ENCODE results near the gene TLCD4. TPM values are rescaled to one million over a fixed set of nuclear protein-coding genes. Genes with fewer than 3 reads are reported as not detected.
A peak's percentile ranks its signal among the peaks of the same experiment; 100 is the strongest.
"Not testable (repeated sequence)": the region's sequence is repeated elsewhere in the genome, so short reads cannot be mapped to it uniquely, and the experiment has no call there.

Gene TLCD4, protein sequence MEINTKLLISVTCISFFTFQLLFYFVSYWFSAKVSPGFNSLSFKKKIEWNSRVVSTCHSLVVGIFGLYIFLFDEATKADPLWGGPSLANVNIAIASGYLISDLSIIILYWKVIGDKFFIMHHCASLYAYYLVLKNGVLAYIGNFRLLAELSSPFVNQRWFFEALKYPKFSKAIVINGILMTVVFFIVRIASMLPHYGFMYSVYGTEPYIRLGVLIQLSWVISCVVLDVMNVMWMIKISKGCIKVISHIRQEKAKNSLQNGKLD
- 0.37 TPM for polyA plus RNA-seq (2013, experiment 1 of 2; ENCODE audit: insufficient read length)
- polyA plus RNA-seq (2013, experiment 2 of 2; ENCODE audit: insufficient read length), result 0.48 TPM

DNA sequence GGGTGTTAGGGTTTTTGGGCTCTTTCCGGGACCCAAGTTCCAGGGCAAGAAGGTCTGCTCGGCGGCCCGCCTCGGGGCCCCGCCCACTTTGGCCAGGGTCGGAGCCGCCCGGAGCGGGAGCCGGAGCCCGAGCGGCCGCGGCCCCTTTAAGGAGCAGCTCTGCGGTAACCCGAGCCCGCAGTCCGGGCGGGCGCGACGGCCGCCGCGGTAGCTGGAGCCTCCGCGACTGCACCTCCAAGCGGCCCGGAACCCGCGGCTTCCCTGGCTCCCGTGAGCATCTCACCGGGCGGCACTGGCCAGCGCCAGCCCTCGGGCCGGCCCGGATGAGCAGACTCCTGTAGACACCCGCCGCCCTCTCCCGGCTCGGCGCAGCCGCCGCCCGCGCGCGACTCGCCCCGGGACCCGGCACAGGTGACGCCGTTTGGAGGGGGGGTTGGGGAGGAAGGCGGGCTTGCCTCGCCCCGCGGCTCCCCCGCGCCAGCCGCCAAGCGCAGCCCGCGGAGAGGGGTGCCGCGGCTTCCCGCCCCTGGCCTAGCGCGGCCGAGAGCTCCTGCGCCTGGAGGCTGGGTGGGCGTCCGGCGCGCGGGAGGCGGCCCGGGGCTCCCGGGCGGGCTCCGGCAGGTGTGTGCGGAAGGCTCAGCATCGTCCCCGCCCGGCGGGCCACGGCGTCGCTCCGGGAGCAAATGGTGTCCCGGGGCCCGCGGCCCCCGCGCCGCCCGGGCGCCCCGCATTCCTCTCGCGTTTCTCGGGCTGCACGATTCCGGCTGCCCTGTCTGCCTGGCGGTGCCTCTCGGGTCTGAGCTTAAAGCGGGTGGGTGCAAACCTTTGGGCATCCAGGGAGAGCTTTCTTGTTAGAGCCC lies at the start of gene TLCD4:
Gene TLCD4 (plus strand): TSS at position 149 of the 860 bp plus-strand sequence. CDS start 26,547 bp downstream, outside the sequence.
- DNase-seq, result peak; percentile 39

DNA sequence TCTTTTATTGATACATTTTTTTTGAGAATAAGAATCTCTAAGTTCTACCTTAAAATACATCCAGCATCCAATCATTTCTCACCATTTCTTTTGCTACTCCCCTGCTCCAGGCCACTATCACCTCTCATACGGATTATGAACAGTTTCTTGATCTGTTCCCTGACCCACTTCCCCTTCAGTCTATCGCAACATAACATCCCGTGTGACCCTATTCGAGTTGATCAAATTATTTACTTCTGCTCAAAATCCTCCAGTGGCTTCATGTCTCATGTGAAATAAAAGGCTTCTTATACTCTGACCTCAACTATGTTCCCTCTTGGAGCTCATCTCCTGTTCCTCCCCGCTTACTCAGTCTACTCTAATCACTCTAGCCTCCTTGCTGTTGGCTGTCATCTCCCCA lies 49.6 kb upstream of the TLCD4 start:
- no peak for DNase-seq

DNA sequence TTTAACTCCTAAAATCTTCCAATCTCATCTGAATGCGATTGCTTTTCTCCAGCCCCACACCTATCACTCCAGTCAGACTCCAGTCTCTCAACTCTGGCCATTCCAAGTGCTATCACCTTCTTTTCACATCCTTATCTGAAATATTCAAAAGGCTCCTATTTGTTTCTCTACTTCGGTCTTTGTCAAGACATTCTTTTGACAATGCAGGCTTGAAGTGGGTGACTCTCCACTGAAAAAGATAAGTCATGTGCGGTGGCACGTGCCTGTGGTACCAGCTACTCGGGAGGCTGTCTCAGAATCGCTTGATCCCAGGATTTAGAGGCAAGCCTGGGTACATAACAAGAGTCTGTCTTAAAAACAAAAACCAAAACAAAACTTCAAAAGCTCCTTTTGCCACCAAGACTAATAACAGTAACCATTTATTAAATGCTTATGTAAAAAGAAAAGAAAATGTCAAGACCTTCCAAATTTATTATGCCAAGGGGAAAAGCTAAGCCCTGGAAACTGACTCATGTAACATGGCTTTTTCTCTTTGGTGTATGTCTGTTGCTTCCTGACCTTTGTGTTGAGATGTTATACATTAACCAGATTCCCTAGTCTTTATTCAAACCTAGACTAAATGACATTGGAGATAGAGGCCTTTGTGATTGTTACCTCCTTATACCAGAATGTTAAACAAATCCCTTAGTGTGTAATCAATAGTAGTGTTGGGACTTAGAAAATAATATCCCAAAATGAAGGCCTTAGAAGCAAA lies 48.0 kb upstream of the TLCD4 start:
- no peak for DNase-seq

DNA sequence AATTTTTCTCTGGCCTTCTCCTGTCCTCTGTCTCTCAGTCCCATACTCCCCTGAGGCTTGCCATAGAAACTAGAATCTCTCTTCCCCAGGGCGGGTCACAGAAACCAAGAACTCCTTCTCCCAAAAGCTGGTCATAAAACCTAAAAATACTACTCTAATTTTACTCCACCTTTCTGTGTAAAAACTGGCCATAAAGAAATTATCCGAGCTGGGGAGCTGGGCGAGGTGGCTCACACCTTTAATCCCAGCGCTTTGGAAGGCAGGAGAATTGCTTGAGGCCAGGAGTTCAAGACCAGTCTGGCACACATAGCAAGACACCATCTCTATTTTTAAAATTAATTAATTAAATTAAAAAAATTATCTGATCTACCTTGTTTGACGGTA lies 47.5 kb upstream of the TLCD4 start:
- DNase-seq, result no peak

DNA sequence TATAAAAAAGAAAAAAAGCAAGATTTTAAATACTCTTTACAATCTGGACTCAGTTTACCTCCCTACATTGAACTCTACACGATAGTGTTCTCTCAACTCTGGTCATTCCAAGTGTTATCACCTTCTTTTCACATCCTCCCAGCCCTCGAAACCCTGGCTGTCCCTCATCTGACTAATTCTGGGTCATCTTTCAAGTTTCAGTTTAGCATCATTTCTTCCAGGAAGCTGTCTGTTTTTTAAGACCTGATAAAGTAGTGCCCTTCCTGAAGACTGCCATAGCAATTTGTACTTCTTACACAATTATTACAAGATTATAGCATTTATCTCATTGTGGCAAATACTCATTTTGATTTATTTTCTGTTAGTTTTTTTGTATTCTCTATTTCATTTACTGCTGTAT lies 45.6 kb upstream of the TLCD4 start:
- DNase-seq, result no peak

DNA sequence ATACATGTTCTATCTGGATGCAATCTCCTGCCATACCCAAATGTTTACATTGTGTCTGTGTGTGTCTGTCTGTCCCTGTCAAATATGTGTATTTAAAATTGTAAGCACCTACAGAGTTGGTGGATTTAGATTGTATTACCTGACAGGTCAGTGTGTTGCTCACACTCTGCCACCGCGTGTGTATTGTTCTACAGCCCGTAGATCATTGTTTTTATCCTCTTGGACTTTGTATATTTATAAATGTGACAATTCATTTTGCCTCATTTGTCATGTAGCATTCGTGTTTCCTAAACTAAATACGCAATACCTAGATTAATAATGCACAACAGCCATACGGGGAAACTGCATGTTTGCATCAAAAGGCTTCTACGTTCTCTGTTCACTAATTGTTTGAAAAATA lies 45.0 kb upstream of the TLCD4 start:
- no peak for DNase-seq

DNA sequence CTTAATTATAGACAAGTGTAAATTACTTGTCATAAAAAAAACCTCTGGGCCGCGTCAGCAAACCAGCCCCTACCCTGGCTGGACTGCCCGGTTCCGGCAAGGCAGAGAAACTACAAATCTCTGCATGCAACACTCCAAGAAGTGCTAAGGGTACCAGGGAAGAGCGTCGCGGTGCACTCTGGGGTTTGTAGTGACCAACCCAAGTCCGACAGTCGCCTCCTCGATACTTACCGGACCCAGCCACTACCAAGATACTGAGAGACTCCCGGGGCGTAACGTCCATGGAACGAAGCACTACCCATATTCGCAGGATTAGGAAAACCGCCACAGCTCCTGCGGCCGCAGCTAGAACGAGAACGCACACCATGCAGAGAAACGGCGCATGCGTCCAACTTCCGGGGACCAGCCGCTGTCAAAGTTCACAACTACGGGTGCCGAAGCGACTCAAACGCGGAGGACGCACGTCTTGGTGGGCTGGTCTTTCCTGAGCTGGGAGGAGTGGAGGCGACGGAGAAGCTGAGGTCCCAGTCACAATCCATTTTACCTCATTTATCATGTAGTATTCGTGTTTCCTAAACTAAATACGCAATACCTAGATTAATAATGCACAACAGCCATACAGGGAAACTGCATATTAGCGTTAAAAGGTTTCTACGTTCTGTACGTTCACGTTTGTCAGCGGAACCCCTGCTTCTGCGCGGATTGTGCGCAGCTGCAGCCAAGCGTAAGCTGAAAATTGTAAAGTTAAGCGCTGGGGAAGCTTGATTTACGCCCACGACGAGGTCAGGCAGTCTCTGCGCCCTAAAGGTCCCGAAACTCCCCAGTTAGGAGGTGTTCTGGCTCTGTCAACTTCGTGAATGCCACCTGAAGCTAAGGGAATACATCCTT lies 44.4 kb upstream of the TLCD4 start, which contains the start of gene ALG14:
Gene ALG14 (minus strand): TSS at position 420 of the 888 bp plus-strand sequence. CDS start 53 bp downstream, at position 367.
- DNase-seq, result peak; percentile 98

DNA sequence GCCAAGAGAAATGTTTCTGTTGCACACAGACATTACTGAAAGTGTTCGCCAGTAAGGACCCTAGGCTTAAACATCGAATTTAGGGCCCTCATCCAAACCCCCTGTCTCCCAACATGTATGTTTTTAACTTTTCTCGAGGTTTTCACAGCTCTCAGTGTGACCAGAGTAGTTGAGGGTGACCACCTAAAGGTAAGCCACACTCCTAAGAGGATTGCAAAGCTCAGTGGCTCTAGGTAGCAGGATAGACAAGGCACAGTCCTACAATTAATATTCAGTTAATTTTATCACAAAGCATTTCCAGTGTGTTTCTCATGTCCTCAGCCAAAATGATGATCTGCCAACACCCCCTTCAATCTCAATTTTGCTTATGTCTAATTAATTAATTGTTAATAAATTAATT lies 43.7 kb upstream of the TLCD4 start:
- no peak for DNase-seq

DNA sequence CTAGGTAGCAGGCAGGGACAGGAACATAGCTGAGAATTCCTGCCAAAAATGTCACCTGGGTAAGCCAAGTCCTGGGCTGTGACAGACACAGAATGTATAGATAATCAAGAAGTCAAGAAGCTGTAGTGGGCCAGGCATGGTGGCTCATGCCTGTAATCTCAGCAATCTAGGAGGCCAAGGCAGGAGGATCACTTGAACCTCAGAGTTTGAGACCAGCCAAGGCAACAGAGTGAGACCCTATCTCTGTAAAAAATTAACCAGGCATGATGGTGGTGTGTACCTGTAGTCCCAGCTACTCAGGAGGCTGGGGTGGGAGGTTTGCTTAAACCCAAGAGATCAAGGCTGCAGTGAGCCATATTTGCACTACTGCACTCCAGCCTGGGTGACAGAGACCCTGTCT lies 41.1 kb upstream of the TLCD4 start:
- no peak for DNase-seq

DNA sequence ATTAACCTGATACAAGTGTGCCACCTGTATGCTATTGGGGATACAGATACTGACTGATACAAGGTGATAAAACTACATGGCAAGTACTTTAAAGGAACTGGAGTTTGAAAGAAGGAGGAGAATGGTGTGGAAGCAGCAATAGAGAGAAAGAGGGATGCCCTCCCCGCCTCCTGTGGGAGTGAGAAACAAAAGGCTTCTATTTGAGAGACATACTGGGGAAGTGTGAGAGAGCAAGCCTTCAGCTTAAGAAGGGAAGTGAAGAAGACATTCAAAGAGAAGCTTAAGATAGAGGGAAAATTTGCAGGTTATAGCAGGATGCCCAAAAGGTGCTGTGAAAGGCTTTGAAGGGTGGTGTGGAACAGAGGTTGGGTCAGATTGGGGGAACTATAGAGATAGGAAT lies 36.7 kb upstream of the TLCD4 start:
- no peak for DNase-seq

DNA sequence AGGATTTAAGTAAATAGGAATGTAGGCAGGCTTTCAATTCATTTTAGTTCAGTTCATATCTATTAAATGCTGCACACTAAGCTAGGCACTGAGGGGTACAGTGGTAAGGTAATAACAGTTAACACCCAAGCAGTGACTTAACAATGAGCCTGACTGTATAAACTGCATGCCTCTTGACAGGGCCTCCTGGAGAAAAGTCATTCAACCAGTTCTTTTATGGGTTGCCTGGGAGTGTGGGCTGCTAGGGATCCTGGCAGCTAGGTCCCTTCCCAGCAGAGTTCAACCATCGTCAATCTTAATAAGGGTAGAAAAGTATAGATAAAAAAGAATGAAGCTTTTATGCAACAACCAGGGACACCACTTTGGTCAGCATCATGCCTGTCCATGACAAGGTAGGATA lies 36.3 kb upstream of the TLCD4 start:
- DNase-seq, result no peak

DNA sequence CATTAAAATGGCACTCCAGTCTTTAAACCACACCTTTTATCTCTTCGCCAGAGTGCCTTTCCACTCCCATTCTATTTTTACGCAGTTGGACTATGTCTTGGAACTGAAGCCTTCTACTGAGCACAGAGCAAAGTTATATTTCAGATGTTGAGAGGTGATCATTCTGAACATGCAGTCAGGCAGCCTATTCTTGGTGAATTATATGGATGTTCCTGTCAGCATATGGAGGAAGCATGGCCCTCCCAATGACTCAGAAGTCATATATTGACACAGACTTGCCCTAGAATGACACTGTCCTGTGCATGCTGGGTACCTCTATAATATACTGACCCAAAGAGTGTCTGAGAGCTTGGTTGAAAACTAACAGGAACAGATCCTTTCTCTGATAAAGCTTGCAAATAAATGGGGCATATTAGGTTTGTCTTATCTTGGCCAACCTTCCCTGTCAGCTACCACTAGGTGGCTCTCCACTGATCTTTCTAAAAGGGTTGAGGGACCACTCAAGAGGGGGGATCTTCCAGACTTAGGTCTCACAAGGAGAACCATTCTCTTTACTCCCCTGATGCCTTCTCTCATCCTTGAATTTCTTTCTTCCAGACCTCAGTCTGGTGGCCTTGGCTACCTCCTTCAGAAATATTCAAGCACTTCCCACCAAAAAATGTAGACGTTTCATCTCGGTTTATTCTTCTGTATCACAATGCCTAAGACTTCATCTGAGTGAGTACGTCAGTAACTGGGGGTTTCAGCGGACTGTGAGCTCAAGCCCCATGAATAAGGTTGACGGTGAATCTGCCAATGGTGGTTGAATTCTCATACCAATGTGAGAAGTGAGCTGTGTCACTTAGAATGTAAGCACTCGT lies 32.6 kb upstream of the TLCD4 start:
- peak; percentile 47 for DNase-seq

DNA sequence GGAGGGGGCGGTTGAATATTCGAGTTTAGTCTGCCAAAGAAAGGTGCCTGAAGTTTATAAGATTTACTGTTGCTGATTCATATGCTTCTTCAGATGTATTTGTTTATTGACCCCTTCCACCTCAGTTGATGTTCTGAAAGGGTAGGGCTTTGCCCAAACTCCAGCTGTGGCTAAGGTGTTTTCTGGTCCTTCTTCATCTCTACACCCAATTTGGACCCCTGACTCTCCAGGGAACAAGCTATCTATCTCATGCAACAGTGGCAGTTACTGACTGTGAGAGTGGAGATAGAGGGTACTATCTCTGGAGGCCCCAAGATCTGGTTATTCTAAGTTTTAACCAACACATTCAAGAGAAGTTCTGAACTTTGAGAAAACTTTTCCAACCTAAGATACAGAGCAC lies 31.8 kb upstream of the TLCD4 start:
- DNase-seq, result no peak

DNA sequence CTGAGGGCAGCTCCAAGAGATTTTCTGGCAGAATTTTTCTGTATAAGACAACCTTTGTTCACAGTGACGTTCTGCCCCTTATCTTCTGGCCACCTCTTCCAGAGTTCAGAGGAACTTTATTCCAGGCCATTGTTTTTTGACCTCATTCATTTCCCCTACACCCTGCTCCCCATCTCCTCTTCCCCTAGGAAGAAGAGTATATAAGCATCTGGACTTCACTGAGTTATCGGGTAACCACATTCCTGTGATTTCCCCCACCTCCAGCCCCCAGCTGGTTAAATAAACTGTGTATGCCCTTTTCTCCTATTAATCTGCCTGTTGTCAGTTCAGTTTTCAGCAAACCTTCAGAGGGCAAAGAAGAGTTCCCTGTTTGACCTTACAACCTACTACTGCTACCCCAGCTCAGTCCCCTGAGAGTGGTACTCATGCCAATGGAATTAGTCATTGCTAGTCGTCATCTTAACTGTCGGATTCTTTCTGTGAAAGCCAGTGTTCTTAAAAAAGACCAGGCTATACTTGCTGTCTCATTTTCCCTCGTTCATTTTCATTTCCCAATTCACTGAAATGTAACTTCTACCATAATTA lies 30.1 kb upstream of the TLCD4 start:
- peak; percentile 97 for DNase-seq

DNA sequence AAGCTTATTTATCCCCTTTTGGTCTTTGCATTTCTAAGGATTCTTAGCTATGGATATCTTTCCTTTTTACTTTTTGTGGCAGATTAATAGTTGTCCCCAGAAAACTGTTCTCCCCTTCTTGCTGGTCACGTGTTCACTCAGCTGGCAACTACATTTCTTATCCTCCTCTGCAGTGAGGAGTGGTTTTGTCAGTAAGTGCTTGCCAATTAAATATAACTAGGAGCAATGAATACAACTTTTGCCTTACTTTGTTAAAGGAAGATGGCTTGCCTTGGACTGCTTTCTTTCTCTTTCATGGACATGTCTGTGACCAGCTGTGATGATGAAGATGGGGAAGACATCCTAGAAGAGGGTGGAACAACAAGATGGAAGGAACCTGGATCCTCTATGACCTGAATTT lies 28.9 kb upstream of the TLCD4 start:
- no peak for DNase-seq

DNA sequence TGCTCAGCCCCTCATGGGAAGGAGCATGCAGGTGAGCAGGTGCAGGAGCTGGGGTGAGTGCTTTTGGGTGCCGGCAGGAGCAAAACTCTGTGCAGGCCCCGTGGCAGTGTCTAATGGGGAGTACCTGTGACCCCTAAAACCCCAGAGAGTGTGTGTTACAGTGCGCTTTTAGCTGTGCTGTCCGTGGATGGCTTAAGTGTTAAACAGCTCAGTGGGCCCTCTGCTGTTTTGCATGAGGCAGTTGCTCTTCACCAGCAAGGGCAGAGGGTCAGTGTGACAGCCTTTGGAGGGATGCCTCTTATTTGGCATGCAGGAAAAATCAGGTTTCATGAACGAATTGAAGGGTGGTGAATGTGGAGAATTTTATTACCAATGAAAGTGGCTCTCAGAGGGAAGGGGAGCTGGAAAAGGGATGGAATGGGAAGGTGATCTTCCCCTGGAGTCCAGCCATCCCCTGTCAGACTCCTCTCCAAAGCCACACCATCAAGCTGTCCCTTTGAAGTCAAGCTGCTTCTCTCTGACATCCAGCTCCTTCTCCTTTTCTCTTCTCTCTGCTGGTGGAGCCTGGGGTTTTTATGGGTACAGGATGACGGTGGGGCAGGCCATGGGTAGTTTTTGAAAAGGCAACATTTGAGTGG lies 27.4 kb upstream of the TLCD4 start:
- no peak for DNase-seq

DNA sequence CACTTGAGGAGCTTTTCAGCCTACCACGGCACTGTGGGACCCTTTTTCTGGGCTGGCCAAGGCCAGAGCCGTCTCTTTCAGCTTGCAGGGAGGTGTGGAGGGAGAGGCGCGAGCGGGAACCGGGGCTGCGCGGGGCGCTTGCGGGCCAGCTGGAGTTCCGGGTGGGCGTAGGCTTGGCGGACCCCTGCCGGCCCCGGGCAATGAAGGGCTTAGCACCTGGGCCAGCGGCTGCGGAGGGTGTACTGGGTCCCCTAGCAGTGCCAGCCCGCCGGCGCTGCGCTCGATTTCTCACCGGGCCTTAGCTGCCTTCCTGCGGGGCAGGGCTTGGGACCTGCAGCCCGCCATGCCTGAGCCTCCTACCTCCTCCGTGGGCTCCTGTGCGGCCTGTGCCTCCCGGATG lies 25.9 kb upstream of the TLCD4 start:
- not testable (repeated sequence) for DNase-seq

DNA sequence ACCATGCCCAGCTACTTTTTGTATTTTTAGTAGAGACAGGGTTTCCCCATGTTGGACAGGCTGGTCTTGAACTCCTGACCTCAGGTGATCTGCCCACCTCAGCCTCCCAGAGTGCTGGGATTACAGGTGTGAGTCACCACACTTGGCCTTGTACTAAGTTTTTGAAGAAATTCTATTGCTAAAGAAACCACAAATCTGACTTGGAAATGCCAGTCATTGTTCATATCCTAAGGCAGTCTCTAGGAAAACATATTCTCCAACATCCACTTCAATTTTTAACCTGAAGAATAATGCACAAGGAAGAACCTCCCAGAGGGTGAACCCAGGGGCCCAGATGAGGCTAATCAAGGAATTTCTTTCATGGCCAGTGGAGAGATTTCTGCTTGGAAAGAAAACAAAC lies 24.3 kb upstream of the TLCD4 start:
- not testable (repeated sequence) for DNase-seq

DNA sequence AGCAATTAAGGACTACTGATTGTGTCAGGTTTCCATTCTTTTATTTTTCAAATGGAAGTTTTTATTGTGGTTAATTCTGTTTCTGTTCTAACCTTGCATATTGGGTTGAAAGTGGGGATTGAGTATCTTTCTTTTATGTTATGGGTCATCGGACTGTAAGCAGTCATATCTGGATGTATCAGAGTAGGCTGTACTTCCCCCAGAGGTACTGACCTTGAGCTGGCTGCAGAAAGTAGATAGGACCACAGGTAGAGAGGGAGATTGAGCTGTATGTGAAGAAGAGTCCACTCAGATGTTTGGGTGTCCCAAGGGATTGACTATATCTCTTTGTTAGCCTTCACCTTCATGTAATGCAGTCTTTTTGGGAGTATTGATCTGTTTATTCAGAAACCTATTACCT lies 23.9 kb upstream of the TLCD4 start:
- no peak for DNase-seq

DNA sequence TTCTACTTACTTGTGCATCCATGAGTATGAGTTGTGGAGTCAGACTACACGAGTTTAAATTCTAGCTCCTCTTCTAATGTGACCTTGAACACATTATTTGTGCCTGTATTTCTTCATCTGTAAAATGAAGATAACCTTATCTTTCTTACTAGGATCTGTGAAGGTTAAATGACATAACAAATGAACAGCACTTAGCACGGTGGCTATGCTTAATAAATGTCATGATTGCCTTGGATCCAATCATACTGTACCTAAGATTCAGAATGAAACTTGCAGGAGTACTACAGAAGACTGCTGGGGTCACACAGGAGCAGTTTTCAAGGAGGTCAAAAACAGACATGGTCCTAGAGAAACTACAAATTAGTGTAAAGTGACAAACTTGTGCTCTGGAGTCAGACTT lies 22.2 kb upstream of the TLCD4 start:
- no peak for DNase-seq

Data from fibroblast of skin of back (primary cell).